Keratinocyte (primary cell): ENCODE results near the gene SEMA4D. TPM values are rescaled to one million over a fixed set of nuclear protein-coding genes. Genes with fewer than 3 reads are reported as not detected.

Experiments
- DNase-seq: peaks from one replicate; pipeline ENCODE4 v3.0.0-alpha.2; 2011; ENCODE audit warnings: low read depth, missing footprints, low spot score
- FAIRE-seq: peaks from 2 replicates; lab custom pipeline; 2011; peaks lifted over from hg19 to GRCh38; lab: Jason Lieb, UNC
- H2AFZ ChIP-seq: 2 replicates; pipeline ENCODE4 v1.6.0; 2012; ENCODE audit warnings: low read length, control low read depth, inconsistent platforms; ENCODE audit not compliant: control insufficient read depth
- H3K27ac ChIP-seq: 2 replicates; pipeline ENCODE4 v1.5.1; 2011; ENCODE audit warnings: low read length; ENCODE audit not compliant: control insufficient read depth, insufficient read depth
- H3K27me3 ChIP-seq: 3 replicates; pipeline ENCODE4 v1.6.0; 2011; ENCODE audit warnings: low read length; ENCODE audit not compliant: control insufficient read depth, insufficient read depth; ENCODE audit errors: extremely low read depth
- H3K36me3 ChIP-seq, 2 experiments: 2 replicates in 1 of 2; 3 replicates in 1 of 2; pipeline ENCODE4 v1.5.1; 2011; ENCODE audit warnings: low read length in 2 of 2, mild to moderate bottlenecking in 1 of 2; ENCODE audit not compliant: control insufficient read depth in 2 of 2, insufficient read depth in 2 of 2; ENCODE audit errors: extremely low read depth in 1 of 2
- H3K4me1 ChIP-seq: 3 replicates; pipeline ENCODE4 v1.5.1; 2011; ENCODE audit warnings: low read length; ENCODE audit not compliant: control insufficient read depth, insufficient read depth; ENCODE audit errors: extremely low read depth
- H3K4me2 ChIP-seq: 3 replicates; pipeline ENCODE4 v1.6.0; 2011; ENCODE audit warnings: low read depth, low read length; ENCODE audit not compliant: control insufficient read depth, insufficient read depth; ENCODE audit errors: extremely low read depth
- H3K4me3 ChIP-seq, 3 experiments: fragments of 200-600 bp in 1 of 3; sonication (generic) in 1 of 3; 2 replicates in 2 of 3; 3 replicates in 1 of 3; pipeline ENCODE4 v1.5.1; 2011 to 2016; ENCODE audit warnings: low read length in 3 of 3, mild to moderate bottlenecking in 3 of 3, control low read depth in 2 of 3, inconsistent platforms in 1 of 3, low read depth in 1 of 3, mixed read lengths in 1 of 3, mixed run types in 1 of 3, moderate library complexity in 1 of 3; ENCODE audit not compliant: control insufficient read depth in 2 of 3, insufficient read depth in 2 of 3; ENCODE audit errors: extremely low read depth in 1 of 3
- H3K79me2 ChIP-seq: 2 replicates; pipeline ENCODE4 v1.6.0; 2012; ENCODE audit warnings: low read length; ENCODE audit not compliant: control insufficient read depth, insufficient read depth
- H3K9ac ChIP-seq: 3 replicates; pipeline ENCODE4 v1.6.0; 2011; ENCODE audit warnings: low read length; ENCODE audit not compliant: control insufficient read depth, insufficient read depth; ENCODE audit errors: extremely low read depth
- H3K9me1 ChIP-seq: 3 replicates; pipeline ENCODE4 v1.6.0; 2011; ENCODE audit warnings: low read length; ENCODE audit not compliant: control insufficient read depth, insufficient read depth; ENCODE audit errors: extremely low read depth
- H3K9me3 ChIP-seq: 2 replicates; pipeline ENCODE4 v1.5.1; 2012; ENCODE audit warnings: low read depth, low read length; ENCODE audit not compliant: control insufficient read depth
- H4K20me1 ChIP-seq: 3 replicates; pipeline ENCODE4 v1.6.0; 2011; ENCODE audit warnings: low read length; ENCODE audit not compliant: control insufficient read depth, insufficient read depth; ENCODE audit errors: extremely low read depth
- EZH2 ChIP-seq: IDR thresholded peaks from one replicate; pipeline ENCODE4 v1.6.1; 2012; ENCODE audit warnings: inconsistent platforms, mild to moderate bottlenecking, low read length, moderate library complexity
- dilution Hi-C: fragments of 300-500 bp; cut with MboI; formaldehyde crosslinking; loops from one replicate; pipeline ENCODE4 v1.7.0; 2020; ENCODE audit warnings: low sequenced_read_pairs; ENCODE audit not compliant: extremely low pct_ligation_motif_present
- polyA plus RNA-seq, 5 experiments: library from polyadenylated mRNA; depleted of rRNA in 3 of 5; stranded (reverse) in 3 of 5; stranded (forward) in 1 of 5; unstranded in 1 of 5; fragments of >200 nt; gene quantifications; 1 replicate in 1 of 5; 2 replicates in 3 of 5; 3 replicates in 1 of 5; pipeline versions ENCODE4 v1.2.1 to v1.2.3, GENCODE V29; 2011 to 2012; ENCODE audit warnings: missing spikeins in 2 of 5, low read depth in 1 of 5, low replicate concordance in 1 of 5
- TF ChIP-seq, protein P1 (sequence below), 3 experiments: IDR thresholded peaks in 1 of 3; conservative IDR thresholded peaks in 1 of 3; optimal IDR thresholded peaks in 1 of 3; 2 replicates in 2 of 3; 3 replicates in 1 of 3; pipeline versions ENCODE3 to v1.5.1; 2011; ENCODE audit warnings: low read length in 3 of 3, mild to moderate bottlenecking in 3 of 3, moderate library complexity in 2 of 3, control low read depth in 1 of 3, inconsistent platforms in 1 of 3; ENCODE audit not compliant: insufficient read depth in 2 of 3; ENCODE audit errors: extremely low read depth in 1 of 3

The SEMA4D gene
- polyA plus RNA-seq, 1 donor (not counting 4 experiments of a cell fraction or from before 2014, with no cell fraction given): 0.43 TPM

DNA sequence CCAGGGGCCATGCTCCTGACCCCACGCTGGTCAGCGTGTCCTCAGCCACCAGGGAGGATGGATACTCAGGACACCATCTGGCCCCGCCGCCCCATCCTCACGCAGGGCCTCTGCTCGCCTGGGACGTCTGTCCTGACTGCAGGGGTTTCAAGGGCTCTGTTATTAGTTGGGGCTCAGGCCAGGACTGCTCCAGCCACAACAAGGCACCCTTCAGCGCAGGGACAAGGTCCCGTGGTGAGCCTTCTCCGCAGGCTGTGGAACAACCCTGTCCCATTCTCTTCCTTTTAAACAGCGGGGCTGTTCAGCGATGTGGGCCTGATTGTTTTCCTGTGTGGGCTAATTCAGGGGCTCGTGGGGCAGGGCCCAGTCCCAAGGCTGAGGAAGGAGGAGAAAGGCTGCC is 61.6 kb downstream of the SEMA4D start:
- no peak overlapping the region for H3K9ac ChIP-seq
- H3K4me2 ChIP-seq: no peak overlapping the region
- no peaks in the 10 kb centered on the region for H3K9me3 ChIP-seq
- FAIRE-seq (no peak), DNase-seq (no peak)
- no peaks in the 10 kb centered on the region for H4K20me1 ChIP-seq
- TF ChIP-seq, protein P1, sequence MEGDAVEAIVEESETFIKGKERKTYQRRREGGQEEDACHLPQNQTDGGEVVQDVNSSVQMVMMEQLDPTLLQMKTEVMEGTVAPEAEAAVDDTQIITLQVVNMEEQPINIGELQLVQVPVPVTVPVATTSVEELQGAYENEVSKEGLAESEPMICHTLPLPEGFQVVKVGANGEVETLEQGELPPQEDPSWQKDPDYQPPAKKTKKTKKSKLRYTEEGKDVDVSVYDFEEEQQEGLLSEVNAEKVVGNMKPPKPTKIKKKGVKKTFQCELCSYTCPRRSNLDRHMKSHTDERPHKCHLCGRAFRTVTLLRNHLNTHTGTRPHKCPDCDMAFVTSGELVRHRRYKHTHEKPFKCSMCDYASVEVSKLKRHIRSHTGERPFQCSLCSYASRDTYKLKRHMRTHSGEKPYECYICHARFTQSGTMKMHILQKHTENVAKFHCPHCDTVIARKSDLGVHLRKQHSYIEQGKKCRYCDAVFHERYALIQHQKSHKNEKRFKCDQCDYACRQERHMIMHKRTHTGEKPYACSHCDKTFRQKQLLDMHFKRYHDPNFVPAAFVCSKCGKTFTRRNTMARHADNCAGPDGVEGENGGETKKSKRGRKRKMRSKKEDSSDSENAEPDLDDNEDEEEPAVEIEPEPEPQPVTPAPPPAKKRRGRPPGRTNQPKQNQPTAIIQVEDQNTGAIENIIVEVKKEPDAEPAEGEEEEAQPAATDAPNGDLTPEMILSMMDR (optimal IDR thresholded peaks at IDR 0.05 in 1 of 3, IDR thresholded peaks at IDR 0.05 in 1 of 3, conservative IDR thresholded peaks at IDR 0.05 in 1 of 3; ENCODE audit: extremely low read depth in 1 of 3, insufficient read depth in 2 of 3, low read length in 3 of 3): no peak
- no peak for TF ChIP-seq EZH2
- no peaks in the 10 kb centered on the region for H3K9me1 ChIP-seq
- no peaks in the 10 kb centered on the region for H3K79me2 ChIP-seq
- no peaks in the 10 kb centered on the region for H3K36me3 ChIP-seq
- H3K4me1 ChIP-seq: no peaks in the 10 kb centered on the region
- no peak overlapping the region for H2AFZ ChIP-seq
- H3K27ac ChIP-seq: no peak overlapping the region
- dilution Hi-C loops: no loop called here
- H3K27me3 ChIP-seq: no peaks in the 10 kb centered on the region
- no peak overlapping the region for H3K4me3 ChIP-seq

DNA sequence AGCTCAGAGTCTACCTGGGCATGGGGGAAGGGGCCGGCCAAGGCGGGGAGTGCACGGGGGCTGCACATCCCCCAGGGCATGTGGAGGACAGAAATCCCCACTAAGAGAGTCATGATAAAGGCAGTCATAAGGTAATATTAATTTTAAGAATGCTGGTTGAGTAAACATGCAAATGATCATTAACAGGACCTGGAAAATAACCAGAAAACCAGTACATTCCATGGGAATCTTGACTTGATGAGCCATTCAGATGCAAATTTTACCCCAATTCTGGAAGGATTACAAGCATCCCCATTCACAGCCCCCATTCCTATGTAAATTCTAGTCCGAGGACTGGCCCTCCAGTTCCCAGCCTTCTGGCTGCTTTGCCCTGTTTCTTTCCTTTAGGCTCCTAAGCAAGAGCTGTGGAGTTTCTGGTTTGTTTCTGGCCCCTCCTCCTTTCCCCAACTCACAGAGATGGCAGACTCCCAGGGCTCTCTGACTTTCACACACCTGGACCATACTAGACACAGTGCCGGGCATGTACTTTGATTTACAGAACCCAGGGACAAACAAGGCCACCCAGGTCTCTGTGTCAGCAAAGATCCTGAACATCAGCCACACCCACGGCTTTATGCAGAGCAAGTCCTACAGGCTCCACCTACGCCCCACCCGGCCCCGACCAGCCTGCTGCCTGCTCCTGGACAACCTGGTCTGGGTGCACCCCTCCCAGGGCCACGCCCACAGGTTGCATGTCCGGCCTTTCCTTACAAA is 62.7 kb downstream of the SEMA4D start:
- TF ChIP-seq, protein P1 (optimal IDR thresholded peaks at IDR 0.05 in 1 of 3, IDR thresholded peaks at IDR 0.05 in 1 of 3, conservative IDR thresholded peaks at IDR 0.05 in 1 of 3; ENCODE audit: extremely low read depth in 1 of 3, insufficient read depth in 2 of 3, low read length in 3 of 3): no peak
- no peak for TF ChIP-seq EZH2
- H3K36me3 ChIP-seq: no peaks in the 10 kb centered on the region
- H3K4me1 ChIP-seq: no peaks in the 10 kb centered on the region
- no peak overlapping the region for H3K27ac ChIP-seq
- H3K79me2 ChIP-seq: no peaks in the 10 kb centered on the region
- H4K20me1 ChIP-seq: no peaks in the 10 kb centered on the region
- H3K9me3 ChIP-seq: no peaks in the 10 kb centered on the region
- no peak overlapping the region for H3K4me3 ChIP-seq
- H3K9ac ChIP-seq: no peak overlapping the region
- no peak for FAIRE-seq
- dilution Hi-C loops: no loop called here
- no peak for DNase-seq
- H2AFZ ChIP-seq: no peak overlapping the region
- no peaks in the 10 kb centered on the region for H3K27me3 ChIP-seq
- H3K4me2 ChIP-seq: no peak overlapping the region
- no peaks in the 10 kb centered on the region for H3K9me1 ChIP-seq
